Thyroid gland (tissue), 4 donors: ENCODE results near the gene ASB4.

ENCODE experiments used
- CTCF ChIP-seq, 6 experiments: fragments of 200-600 bp in 3 of 6; fragments of 450-650 bp in 3 of 6; sonication (generic) in 3 of 6; IDR thresholded peaks; one replicate each; pipeline ENCODE4 v1.5.1; 2016 to 2019; ENCODE audit warnings: antibody characterized with exemption in 6 of 6, mild to moderate bottlenecking in 2 of 6, inconsistent platforms in 1 of 6, moderate library complexity in 1 of 6
- POLR2A ChIP-seq, 2 donors: fragments of 450-650 bp; IDR thresholded peaks; one replicate each; pipeline ENCODE4 v1.6.1; 2017; ENCODE audit warnings: antibody characterized with exemption in 2 of 2, mild to moderate bottlenecking in 2 of 2, moderate library complexity in 1 of 2

- no peak for TF ChIP-seq POLR2A (IDR thresholded peaks at IDR 0.05)
- no peak for TF ChIP-seq CTCF (IDR thresholded peaks at IDR 0.05)
Measured at GRCh38 chr7:95467912-95468607, 17.7 kb upstream of the ASB4 start.
